ENCODE measurements around the gene SPTLC3.

Gene SPTLC3

DNA sequence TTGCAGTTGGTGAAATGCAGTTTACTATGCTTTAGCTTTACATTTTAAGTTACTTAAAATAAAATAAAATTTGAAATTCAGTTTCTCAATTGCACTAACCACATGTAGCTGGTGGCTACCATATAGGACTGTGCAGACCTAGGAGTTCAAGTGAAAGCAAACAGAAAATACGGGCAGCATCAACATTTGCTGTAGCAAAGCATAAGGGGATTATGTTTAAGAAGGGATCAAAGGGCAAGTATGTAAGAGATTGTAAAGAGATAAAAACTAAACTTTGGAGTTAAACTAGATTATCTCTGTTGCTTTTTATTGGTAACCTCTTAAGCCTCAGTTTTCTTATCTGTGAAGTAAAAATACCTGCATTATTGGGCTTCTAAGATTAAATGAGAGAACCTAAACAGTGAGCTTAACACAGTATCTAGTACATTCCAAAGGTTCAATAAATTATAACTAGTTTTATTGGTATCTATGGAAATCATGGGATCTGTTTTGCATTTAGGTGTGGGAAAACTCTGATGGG lies 81.2 kb downstream of the SPTLC3 start:
- intact Hi-C loops (cut with DNase I; ENCODE audit: low total_unique reads), result no loop called here

DNA sequence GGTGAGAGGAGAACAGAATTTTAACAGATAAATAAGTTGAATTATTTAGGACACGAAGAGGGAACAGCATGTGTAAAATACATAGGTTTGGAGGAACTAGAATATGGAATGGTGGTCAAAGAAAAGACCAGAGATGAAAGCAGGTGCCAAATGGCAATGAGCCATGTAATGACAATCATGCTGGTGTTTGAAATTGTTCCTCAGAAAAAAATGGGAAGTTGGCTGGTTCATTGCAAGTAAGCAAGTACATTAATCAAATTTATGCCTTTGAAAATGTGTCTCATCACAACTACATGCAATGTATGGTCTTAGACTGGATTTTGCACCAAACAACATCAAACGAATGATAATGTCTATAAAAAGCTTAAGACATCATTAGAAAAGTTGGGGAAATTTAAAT lies 83.3 kb downstream of the SPTLC3 start:
- intact Hi-C loops (cut with DNase I; ENCODE audit: low total_unique reads), result no loop called here
- Histone ChIP-seq H3K9me3 (no peaks in the 10 kb centered on the region), H3K27ac (no peak overlapping the region), H3K36me3 (peaks cover 0 to 19% (median 0%) of the 10 kb centered on the region in 3 donors), H3K27me3 (no peaks in the 10 kb centered on the region), H3K4me3 (no peak overlapping the region), H3K4me1 (no peaks in the 10 kb centered on the region)
- DNase-seq, result no peak
- TF ChIP-seq, protein P1, sequence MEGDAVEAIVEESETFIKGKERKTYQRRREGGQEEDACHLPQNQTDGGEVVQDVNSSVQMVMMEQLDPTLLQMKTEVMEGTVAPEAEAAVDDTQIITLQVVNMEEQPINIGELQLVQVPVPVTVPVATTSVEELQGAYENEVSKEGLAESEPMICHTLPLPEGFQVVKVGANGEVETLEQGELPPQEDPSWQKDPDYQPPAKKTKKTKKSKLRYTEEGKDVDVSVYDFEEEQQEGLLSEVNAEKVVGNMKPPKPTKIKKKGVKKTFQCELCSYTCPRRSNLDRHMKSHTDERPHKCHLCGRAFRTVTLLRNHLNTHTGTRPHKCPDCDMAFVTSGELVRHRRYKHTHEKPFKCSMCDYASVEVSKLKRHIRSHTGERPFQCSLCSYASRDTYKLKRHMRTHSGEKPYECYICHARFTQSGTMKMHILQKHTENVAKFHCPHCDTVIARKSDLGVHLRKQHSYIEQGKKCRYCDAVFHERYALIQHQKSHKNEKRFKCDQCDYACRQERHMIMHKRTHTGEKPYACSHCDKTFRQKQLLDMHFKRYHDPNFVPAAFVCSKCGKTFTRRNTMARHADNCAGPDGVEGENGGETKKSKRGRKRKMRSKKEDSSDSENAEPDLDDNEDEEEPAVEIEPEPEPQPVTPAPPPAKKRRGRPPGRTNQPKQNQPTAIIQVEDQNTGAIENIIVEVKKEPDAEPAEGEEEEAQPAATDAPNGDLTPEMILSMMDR (IDR thresholded peaks at IDR 0.05), result no peak

More for the DNA sequence above, 81.2 kb downstream of the SPTLC3 start:
- TF ChIP-seq, protein P1 (IDR thresholded peaks at IDR 0.05), result no peak
- Histone ChIP-seq H3K4me3 (no peak overlapping the region), H3K9me3 (no peaks in the 10 kb centered on the region), H3K27ac (no peak overlapping the region), H3K27me3 (no peaks in the 10 kb centered on the region), H3K36me3 (peaks cover 0 to 17% (median 0%) of the 10 kb centered on the region in 3 donors), H3K4me1 (no peaks in the 10 kb centered on the region)
- DNase-seq, result no peak

DNA sequence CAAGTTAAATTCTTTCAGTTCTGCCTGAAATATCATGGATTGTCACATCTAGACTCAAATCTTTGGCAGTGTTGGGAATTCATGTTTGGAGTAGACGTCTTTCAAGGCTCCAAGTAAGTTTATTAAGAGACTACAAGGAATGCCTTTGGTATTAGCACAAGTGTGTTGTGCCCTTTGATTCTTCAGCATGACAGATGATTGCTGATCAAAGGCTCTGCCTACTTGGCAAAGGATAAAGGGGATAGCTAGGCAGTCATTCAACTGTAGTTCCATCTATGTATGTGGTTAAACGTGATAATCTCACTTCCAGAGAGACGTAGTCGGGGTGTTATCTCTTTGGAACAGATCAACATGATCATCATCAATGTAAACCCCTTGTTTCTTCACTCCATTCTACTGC lies 86.2 kb downstream of the SPTLC3 start:
- DNase-seq, result no peak
- intact Hi-C loops (cut with DNase I; ENCODE audit: low total_unique reads), result no loop called here
- H3K27me3 ChIP-seq, result no peaks in the 10 kb centered on the region
- TF ChIP-seq, protein P1 (IDR thresholded peaks at IDR 0.05), result no peak
- H3K27ac ChIP-seq, result no peak overlapping the region
- peaks cover 0 to 19% (median 0%) of the 10 kb centered on the region in 3 donors for H3K36me3 ChIP-seq
- no peaks in the 10 kb centered on the region for H3K9me3 ChIP-seq
- no peak overlapping the region for H3K4me3 ChIP-seq
- H3K4me1 ChIP-seq, result no peaks in the 10 kb centered on the region

DNA sequence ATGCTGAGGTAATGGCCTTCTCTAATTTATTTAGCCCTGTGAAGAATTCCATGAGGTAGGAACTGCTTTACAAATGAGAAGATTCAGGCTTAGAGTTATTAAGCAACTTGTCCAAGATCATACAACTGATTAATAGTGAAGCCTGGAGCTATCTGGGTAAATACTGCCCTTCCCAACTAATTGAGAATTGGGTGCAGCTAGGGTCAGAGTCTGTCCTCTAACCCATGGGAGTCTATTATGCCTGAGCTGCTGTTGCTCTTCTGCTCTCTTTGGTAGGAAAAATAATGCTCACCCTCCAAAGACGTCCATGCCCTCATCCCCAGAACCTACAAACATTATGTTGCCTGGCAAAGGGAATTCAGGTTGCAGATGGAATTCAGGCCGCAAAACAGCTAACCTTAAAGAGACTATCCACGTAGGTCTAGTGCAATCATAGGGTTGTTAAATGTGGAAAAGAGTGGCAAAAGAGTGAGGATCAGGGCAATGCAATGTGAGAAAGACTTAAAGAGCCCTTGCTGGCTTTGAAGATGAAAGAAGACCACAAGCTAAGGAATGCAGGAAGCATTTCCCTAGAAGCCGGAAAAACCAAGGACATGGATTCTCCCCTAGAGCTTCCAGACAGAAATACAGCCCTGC lies 90.1 kb downstream of the SPTLC3 start:
- H3K27me3 ChIP-seq, result no peaks in the 10 kb centered on the region
- H3K36me3 ChIP-seq, result peaks cover 0 to 14% (median 0%) of the 10 kb centered on the region in 3 donors
- H3K27ac ChIP-seq, result no peak overlapping the region
- no peak overlapping the region for H3K4me3 ChIP-seq
- H3K9me3 ChIP-seq, result no peaks in the 10 kb centered on the region
- H3K4me1 ChIP-seq, result no peaks in the 10 kb centered on the region
- DNase-seq, result no peak
- TF ChIP-seq, protein P1 (IDR thresholded peaks at IDR 0.05), result no peak
- intact Hi-C loops (cut with DNase I; ENCODE audit: low total_unique reads), result no loop called here

DNA sequence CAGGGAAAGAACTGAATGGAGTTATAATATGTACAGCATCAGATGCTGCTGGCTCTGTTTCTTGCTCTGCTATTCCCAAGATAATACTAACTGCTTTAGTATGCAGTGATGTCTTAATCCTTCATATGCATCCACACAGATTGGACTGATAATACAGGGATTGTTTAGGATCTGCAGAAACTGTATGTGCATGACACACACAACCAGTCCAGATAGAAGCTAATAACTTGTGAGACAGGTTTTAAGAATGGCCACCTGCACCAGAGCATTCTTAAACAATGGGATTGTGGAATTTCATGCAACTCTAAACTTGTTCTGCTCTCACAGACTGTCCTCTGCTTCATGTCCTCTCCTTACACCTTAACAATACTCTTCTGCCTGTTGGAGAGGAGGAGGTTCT lies 90.9 kb downstream of the SPTLC3 start:
- DNase-seq, result no peak
- Histone ChIP-seq H3K27ac (no peak overlapping the region), H3K27me3 (no peaks in the 10 kb centered on the region), H3K9me3 (no peaks in the 10 kb centered on the region), H3K4me1 (no peaks in the 10 kb centered on the region), H3K4me3 (no peak overlapping the region), H3K36me3 (peaks cover 0 to 5% (median 0%) of the 10 kb centered on the region in 3 donors)
- TF ChIP-seq, protein P1 (IDR thresholded peaks at IDR 0.05), result no peak
- intact Hi-C loops (cut with DNase I; ENCODE audit: low total_unique reads), result loop anchor here (10.0 kb wide), 1 partner anchor 175 kb away; no protein-coding TSS in a partner anchor
